ENCODE results near the gene FSTL5. TPM values are rescaled to one million over a fixed set of nuclear protein-coding genes. Genes with fewer than 3 reads are reported as not detected.

Gene FSTL5
- total and polyA plus RNA-seq, 9 of the 15 experiments (the other 6 are each of a cell fraction or from before 2014, with no cell fraction given): 0.09 to 3.1 (median 0.50) TPM; not detected in 1

DNA sequence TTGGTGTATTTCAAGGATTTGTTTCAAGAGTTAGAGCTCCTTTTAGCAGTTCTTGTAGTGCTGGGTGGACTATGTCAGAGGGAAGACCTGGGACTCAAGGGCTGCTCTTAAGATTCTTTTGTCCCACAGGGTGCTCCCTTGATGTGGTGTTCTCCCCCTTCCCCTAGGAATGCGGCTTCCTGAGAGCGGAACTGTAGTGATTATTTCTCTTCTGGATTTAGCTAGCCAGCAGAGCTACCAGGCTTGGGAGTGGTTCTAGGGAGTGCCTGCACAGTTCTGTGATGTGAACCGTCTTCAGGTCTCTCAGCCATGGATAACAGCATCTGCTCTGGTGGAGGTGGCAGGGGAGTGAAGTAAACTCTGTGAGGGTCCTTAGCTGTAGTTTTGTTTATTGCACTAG is 336.8 kb downstream of the FSTL5 start:
- no peak overlapping the region for H2AFZ ChIP-seq (ENCODE audit: low read depth, low read length)
- H4K20me1 ChIP-seq (replicated peaks; ENCODE audit: control insufficient read depth, insufficient read depth, low read length): no peaks in the 10 kb centered on the region
- no peaks in the 10 kb centered on the region for H3K4me1 ChIP-seq (replicated peaks in 1 of 2; ENCODE audit: control insufficient read depth in 2 of 2, insufficient read depth in 2 of 2, low read length in 2 of 2)
- H3K9me1 ChIP-seq (ENCODE audit: control insufficient read depth, insufficient read depth, low read length): no peaks in the 10 kb centered on the region
- BruUV-seq (replicated peaks): no TSS peak
- no peak for DNase-seq (ENCODE audit: extremely low read depth in 1 of 4, low spot score in 3 of 4)
- ChIA-PET CTCF (ENCODE audit: low intra/inter-chr PET ratio) (no interaction called here), POLR2A (no interaction called here)
- H3K79me2 ChIP-seq (ENCODE audit: control insufficient read depth, insufficient read depth, low read length): no peaks in the 10 kb centered on the region
- no peak overlapping the region for H3K4me2 ChIP-seq (ENCODE audit: insufficient read depth, low read length)
- no peaks in the 10 kb centered on the region for H3K36me3 ChIP-seq (ENCODE audit: control insufficient read depth, insufficient read depth, low read length)
- H3K9me3 ChIP-seq (replicated peaks; ENCODE audit: control insufficient read depth, insufficient read depth, low read depth, low read length): no peaks in the 10 kb centered on the region
- intact Hi-C loops (cut with micrococcal nuclease): no loop called here
- H3K9ac ChIP-seq (ENCODE audit: insufficient read depth in 1 of 2, low read depth in 2 of 2, low read length in 2 of 2): no peak overlapping the region
- H3K27me3 ChIP-seq (ENCODE audit: control insufficient read depth in 2 of 2, insufficient read depth in 2 of 2, low read length in 2 of 2): no peaks in the 10 kb centered on the region
- no peak overlapping the region for H3K4me3 ChIP-seq
- in situ Hi-C loops (cut with MboI): no loop called here
- no peak for FAIRE-seq
- ATAC-seq: no peak
- no CpG with 5 or more reads among the region's 3 CpGs for WGBS (ENCODE audit: insufficient coverage, low coverage, missing lambda C conversion rate)
- no peak overlapping the region for H3K27ac ChIP-seq (ENCODE audit: extremely low read depth, low read depth, low read length)
- TF ChIP-seq PKNOX1 (IDR thresholded peaks at IDR 0.05) (no peak), HNRNPH1 (optimal IDR thresholded peaks at IDR 0.05; ENCODE audit: low read depth, low read length) (no peak), RFX7 (CRISPR knock-in tag; IDR thresholded peaks at IDR 0.05) (no peak), SPI1 (IDR thresholded peaks at IDR 0.05; ENCODE audit: borderline replicate concordance, low read depth, low read length) (no peak), TAF1 (IDR thresholded peaks at IDR 0.05; ENCODE audit: control insufficient read depth, extremely low read depth, insufficient read depth, low read length, severe bottlenecking) (no peak), HDAC8 (tag; IDR thresholded peaks at IDR 0.05) (no peak), ZKSCAN3 (CRISPR knock-in tag; IDR thresholded peaks at IDR 0.05) (no peak), SMARCE1 (IDR thresholded peaks at IDR 0.05) (no peak), ZNF584 (CRISPR knock-in tag; IDR thresholded peaks at IDR 0.05; ENCODE audit: low read depth) (no peak), SIX5 (IDR thresholded peaks at IDR 0.05; ENCODE audit: borderline replicate concordance in 1 of 2, insufficient read depth in 1 of 2, low read depth in 1 of 2, low read length in 2 of 2) (no peak), POU5F1 (IDR thresholded peaks at IDR 0.05; ENCODE audit: borderline replicate concordance, low read depth, low read length, partially characterized antibody) (no peak)
- TF ChIP-seq, protein P1, sequence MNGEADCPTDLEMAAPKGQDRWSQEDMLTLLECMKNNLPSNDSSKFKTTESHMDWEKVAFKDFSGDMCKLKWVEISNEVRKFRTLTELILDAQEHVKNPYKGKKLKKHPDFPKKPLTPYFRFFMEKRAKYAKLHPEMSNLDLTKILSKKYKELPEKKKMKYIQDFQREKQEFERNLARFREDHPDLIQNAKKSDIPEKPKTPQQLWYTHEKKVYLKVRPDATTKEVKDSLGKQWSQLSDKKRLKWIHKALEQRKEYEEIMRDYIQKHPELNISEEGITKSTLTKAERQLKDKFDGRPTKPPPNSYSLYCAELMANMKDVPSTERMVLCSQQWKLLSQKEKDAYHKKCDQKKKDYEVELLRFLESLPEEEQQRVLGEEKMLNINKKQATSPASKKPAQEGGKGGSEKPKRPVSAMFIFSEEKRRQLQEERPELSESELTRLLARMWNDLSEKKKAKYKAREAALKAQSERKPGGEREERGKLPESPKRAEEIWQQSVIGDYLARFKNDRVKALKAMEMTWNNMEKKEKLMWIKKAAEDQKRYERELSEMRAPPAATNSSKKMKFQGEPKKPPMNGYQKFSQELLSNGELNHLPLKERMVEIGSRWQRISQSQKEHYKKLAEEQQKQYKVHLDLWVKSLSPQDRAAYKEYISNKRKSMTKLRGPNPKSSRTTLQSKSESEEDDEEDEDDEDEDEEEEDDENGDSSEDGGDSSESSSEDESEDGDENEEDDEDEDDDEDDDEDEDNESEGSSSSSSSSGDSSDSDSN (IDR thresholded peaks at IDR 0.05; ENCODE audit: borderline replicate concordance in 1 of 2, low read depth in 2 of 2, low read length in 2 of 2): no peak
- TF ChIP-seq, protein P2, sequence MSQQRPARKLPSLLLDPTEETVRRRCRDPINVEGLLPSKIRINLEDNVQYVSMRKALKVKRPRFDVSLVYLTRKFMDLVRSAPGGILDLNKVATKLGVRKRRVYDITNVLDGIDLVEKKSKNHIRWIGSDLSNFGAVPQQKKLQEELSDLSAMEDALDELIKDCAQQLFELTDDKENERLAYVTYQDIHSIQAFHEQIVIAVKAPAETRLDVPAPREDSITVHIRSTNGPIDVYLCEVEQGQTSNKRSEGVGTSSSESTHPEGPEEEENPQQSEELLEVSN (IDR thresholded peaks at IDR 0.05; ENCODE audit: borderline replicate concordance in 1 of 2, extremely low read depth in 1 of 2, insufficient read depth in 1 of 2, insufficient read length in 1 of 2, low read depth in 1 of 2, low read length in 1 of 2, poor library complexity in 1 of 2, severe bottlenecking in 1 of 2): no peak
- TF ChIP-seq, protein P3, sequence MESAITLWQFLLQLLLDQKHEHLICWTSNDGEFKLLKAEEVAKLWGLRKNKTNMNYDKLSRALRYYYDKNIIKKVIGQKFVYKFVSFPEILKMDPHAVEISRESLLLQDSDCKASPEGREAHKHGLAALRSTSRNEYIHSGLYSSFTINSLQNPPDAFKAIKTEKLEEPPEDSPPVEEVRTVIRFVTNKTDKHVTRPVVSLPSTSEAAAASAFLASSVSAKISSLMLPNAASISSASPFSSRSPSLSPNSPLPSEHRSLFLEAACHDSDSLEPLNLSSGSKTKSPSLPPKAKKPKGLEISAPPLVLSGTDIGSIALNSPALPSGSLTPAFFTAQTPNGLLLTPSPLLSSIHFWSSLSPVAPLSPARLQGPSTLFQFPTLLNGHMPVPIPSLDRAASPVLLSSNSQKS (CRISPR knock-in tag; IDR thresholded peaks at IDR 0.05): no peak
- TF ChIP-seq, protein P4, sequence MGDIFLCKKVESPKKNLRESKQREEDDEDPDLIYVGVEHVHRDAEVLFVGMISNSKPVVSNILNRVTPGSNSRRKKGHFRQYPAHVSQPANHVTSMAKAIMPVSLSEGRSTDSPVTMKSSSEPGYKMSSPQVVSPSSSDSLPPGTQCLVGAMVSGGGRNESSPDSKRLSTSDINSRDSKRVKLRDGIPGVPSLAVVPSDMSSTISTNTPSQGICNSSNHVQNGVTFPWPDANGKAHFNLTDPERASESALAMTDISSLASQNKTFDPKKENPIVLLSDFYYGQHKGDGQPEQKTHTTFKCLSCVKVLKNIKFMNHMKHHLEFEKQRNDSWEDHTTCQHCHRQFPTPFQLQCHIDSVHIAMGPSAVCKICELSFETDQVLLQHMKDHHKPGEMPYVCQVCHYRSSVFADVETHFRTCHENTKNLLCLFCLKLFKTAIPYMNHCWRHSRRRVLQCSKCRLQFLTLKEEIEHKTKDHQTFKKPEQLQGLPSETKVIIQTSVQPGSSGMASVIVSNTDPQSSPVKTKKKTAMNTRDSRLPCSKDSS (IDR thresholded peaks at IDR 0.05; ENCODE audit: low read depth, partially characterized antibody): no peak
